GM12874 (cell line): Measurements from ENCODE around the gene GSTO1.

Experiments
- TF ChIP-seq, protein P1 (sequence below): IDR thresholded peaks from 2 replicates; pipeline ENCODE4 v1.5.1; 2011; ENCODE audit warnings: low read depth, mild to moderate bottlenecking, control low read depth, low read length, moderate library complexity; ENCODE audit not compliant: insufficient read depth

The GSTO1 gene

DNA sequence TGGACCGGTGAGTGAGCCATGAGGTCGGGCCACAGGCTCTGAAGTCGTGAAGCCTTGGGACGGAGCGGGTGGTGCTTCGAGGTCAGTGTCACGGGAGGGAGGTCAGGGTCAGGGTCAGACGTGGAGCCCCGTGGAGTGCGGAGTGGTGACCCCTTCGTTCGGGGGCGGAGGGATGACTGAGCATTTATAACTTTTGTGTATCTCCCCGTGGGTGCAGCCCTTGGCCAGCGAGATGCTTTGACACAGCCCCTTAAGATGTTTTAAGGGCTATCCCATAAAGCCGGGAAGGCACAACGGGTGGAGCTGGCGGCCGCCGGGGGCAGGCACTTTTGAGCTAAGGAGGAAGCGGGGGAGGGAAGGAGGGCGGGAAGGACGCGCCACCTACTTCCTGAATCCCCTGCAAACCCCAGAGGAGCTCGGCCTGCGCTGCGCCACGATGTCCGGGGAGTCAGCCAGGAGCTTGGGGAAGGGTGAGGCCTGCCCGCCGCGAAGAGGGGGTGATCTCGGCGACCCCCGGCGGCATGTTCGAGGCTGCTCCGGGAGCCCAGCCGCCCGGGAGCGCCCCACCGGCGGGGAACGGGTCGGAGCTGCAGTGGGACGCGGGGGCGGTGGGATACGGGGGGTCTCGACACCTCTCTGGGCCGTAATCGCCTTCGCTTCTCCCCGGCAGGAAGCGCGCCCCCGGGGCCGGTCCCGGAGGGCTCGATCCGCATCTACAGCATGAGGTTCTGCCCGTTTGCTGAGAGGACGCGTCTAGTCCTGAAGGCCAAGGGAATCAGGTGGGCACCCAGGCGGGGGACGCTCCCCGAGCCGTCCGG, at the start of gene GSTO1:
GSTO1 (plus strand) TSS at position 400 of the 818 bp plus-strand sequence; CDS start at position 437, 37 bp downstream.
- TF ChIP-seq, protein P1, sequence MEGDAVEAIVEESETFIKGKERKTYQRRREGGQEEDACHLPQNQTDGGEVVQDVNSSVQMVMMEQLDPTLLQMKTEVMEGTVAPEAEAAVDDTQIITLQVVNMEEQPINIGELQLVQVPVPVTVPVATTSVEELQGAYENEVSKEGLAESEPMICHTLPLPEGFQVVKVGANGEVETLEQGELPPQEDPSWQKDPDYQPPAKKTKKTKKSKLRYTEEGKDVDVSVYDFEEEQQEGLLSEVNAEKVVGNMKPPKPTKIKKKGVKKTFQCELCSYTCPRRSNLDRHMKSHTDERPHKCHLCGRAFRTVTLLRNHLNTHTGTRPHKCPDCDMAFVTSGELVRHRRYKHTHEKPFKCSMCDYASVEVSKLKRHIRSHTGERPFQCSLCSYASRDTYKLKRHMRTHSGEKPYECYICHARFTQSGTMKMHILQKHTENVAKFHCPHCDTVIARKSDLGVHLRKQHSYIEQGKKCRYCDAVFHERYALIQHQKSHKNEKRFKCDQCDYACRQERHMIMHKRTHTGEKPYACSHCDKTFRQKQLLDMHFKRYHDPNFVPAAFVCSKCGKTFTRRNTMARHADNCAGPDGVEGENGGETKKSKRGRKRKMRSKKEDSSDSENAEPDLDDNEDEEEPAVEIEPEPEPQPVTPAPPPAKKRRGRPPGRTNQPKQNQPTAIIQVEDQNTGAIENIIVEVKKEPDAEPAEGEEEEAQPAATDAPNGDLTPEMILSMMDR: no peak

DNA sequence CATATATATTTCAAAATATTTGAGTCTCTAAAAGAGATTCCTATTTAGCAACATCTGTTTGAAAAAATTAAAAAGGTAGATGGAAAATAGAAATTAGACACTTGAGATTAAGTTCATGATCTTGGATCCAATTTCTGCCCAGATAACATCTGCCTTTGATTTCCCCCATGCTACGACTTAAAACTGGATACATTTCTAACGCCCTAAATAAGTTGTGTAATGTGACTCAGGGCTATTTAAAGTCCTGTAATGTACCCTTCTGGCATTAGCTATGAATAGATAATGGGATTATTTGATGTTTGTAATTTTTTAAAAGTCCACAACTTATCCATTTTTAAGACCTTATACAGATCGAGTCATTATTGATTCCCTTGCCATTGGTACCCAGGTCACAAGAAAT, 46.0 kb upstream of the GSTO1 start:
- TF ChIP-seq, protein P1: no peak

DNA sequence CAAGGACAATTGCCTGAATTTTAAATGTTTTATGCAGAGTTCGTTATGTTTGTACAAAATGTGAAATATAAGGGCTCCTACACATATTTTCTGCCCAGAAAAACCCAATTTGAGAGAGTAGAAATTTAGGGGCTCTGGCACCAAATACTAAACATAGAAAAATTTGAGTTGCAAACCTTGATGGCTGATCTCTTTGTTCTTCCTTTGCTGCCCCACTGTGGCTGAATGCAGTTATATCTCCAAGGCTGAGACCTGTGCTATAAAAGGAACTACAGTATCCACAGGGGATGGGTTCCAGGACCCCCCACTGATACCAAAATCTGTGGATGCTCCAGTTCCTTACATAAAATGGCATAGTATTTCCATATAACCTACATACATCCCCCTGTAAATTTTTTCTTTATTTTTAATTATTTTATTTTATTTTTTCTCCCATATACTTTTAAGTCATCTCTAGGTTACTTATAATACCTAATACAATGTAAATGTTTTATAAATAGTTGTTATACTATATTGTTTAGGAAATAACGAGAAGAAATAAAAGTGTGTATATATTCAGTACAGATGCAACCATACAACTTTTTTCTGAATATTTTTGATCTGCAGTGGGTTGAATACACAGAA, 45.0 kb upstream of the GSTO1 start:
- TF ChIP-seq, protein P1: peak; percentile 47; the same call in 1 of the 2 replicates

DNA sequence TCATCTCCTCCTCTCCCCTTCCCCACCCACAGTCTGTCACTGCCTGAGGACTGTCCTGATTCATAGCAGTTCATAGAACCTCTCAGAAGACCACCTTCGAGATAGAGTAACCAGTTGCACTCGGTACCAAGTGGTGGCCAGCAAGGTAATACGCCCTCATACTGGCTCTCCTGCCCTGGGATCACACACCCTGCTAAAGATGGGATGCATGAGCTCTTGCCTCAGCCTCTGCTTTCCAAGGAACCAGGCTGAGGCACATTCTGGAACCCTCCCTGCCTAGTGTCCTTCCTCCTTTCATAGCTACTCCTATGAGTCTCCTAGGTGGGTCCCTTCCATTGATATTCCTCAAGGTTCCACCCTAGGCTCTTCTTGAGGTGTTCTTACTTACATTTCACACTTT, 38.1 kb upstream of the GSTO1 start:
- TF ChIP-seq, protein P1: no peak

DNA sequence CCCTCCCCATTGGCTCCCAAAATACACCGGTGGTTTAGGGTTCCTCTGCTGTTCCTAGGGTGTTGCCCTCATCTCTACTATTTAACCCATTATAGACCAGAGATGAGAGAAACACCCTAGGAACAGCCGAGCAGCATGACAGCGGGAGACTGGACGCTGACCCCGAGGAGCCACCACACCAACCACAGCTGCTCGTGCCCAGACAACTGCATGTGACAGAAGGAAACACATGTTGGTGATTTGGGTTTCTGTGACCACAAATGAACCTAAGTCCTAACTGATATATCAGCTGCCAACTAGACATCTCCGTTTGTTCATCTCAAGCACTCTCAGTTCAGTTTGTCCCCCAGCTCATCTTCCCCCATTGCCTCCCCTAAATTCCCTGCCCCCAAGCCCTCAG, 35.9 kb upstream of the GSTO1 start:
- TF ChIP-seq, protein P1: no peak

DNA sequence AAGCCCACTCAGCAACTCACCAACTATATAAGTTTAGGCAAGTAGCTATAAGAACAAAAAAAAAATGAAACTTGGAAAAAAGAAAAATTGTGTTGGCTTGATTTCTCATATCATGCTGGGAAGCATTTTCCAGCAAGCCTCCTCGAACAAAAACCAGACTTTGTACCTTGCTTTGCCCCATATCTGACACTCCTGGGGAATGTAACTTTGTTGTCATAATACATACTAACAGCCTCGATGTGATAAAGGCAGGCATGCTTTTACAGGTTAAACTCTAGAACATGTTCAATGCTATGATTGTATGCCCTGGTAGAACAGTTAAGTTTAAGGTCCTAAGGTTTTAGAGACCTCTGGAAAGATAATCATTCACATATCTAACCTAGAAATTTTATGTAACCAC, 34.2 kb upstream of the GSTO1 start:
- TF ChIP-seq, protein P1: no peak

DNA sequence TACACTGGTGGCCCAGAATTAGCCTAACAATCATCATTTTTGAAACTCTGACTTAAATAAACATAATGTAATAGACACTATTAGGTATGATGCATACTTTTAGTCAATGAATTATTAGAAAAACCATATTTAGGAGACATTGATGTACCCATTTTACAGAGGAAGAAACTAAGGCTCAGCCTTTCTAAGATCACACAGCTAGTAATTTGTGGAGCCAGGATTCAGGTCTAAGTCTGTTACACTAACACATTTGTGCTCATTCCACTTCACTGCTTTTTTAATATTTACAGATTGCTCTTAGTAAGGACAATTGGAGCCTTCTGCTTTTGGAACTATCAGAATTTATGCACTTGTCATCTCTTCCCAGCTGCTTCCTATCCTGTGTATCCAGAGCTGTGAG, 31.4 kb upstream of the GSTO1 start:
- TF ChIP-seq, protein P1: no peak
